Activated CD4-positive, alpha-beta T cell treated with anti-CD3 and anti-CD28 coated beads for 48 hours (primary cell): Measurements from ENCODE around the gene CNN2.

Experiments used
- DNase-seq: peaks from one replicate; pipeline ENCODE4 v3.0.0-alpha.2; 2020

Gene CNN2

DNA sequence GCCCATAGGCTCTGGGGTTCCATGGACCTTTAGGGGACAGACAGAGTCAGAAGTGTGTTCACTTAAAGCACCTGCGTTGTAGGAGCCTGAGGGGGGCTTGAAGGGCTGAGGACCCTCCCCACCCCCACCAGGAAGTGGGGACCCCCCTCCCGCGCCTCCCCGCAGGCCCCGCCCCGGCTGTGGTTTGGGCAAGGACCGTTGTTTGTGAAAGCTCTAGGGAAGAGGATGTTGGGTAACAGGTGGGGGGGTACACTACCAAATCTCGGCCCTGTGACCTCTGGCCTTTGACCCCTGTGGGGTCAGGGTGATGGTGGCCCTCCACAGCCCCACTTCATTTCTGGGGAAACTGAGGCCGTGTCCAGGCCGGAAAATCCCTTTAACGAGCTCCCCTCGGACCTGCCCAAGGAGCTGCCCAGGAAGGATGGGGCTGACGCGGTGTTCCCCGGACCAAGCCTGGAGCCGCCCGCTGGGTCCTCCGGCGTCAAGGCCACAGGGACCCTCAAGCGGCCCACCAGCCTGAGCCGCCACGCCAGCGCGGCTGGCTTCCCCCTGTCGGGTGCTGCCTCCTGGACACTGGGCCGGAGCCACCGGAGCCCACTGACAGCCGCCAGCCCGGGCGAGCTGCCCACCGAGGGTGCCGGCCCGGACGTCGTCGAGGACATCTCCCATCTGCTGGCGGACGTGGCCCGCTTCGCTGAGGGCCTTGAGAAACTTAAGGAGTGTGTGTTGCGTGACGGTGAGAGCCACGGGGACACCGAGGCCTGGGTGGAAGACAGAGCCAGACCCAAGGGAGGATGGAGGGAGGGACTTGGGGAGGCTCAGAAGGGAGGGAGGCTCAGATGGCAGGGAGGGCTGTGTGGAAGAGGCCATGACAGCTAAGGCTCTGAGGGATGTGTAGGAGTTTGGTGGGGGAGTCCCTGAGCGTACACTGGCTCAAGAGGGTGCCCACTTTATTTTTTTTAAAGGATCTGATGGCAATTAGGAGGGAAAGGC is 41.9 kb downstream of the CNN2 start:
- DNase-seq: peak; percentile 63

DNA sequence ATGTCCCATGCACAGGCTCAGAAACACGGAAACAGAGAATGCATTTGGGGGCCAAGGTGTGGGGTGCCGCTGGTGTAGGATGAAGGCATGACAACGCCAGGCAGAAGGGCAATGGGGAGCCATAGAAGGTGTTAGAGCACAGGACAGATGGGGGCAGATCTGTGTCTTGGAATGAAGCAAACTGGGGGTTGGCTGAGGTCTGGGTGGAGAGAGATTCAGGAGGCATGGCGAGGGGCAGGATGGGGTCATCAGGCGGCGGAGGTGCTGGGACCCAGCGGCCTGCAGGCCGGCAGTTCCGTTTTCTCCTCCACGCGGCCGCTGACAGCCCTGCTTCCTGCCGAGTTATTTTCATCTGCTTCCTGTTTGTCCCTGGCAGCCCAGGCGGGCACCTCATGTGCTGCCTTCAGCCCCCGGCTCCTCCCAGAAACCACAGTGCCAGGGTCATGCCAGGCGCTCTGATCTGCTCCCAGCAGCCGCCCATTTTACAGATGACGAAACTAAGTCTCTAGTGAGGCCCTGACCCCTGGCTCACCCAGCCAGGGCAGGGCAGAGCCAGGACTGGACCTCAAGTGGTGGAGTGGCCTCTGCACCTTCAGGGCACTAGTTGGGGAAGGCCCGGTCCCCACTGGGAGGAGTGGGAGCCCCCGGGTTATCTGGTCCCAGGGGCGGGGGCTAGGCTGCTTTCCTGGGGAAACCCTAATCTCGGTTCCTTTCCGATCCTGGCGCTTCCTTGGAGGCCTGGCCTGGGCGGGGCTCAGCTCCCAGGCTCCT is 42.8 kb downstream of the CNN2 start:
- peak; percentile 72 for DNase-seq

DNA sequence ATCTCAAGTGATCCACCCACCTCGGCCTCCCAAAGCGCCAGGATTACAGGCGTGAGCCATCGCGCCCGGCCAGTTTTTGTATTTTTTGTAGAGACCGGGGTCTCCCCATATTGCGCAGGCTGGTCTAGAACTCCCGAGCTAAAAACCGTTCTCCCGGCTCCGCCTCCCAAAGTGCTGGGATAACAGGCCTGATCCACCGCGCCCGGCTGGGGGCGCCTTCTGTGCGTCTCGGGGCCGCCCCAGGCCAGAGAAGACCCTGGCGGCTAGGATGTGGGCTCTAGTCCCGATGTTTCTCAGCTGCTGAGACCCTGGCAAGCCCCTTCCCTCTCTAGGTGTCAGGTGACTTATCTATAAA is 44.1 kb downstream of the CNN2 start:
- no peak for DNase-seq

DNA sequence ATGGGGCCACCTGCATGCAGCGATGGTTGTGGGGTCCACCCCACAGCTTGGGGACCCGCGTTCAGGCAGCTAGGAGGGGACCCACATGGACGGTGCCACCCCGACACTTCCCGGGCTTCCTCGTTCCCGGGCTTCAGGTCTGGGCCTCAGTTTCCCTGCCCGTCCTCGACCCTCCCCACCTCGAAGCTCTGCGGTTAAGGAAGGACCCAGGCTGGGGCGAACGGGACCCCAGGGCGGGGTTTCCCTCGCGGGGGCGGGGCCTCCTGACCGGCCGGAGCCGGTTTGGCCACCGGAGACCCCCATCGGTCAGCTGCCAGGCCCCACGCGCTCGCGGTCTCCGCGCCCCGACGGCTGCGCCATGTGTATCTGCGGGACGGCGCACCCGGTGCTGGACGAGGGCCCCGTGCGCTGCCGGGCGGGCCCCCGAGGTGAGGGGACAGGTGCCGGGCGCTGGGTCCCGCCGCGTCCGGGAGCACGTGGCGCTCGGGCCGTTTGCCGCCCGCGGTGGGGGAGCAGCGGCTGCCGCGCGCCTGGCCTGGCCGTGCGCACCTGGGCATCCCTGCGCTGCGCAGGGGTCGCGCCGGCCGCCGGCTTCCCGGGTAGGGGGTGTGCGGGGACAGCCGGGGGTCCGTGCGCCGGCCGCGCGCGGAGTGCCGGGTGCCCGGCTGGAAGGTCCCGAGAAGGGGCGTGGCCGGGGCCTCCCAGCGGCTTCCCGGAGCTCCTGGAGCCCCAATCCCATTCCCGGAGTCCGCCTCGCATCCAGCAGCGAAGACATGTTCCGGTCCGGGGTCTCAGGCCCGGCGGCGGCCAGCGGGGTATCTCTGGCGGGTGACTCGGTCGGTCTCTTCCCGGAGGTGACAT is 44.8 kb downstream of the CNN2 start:
- no peak for DNase-seq

DNA sequence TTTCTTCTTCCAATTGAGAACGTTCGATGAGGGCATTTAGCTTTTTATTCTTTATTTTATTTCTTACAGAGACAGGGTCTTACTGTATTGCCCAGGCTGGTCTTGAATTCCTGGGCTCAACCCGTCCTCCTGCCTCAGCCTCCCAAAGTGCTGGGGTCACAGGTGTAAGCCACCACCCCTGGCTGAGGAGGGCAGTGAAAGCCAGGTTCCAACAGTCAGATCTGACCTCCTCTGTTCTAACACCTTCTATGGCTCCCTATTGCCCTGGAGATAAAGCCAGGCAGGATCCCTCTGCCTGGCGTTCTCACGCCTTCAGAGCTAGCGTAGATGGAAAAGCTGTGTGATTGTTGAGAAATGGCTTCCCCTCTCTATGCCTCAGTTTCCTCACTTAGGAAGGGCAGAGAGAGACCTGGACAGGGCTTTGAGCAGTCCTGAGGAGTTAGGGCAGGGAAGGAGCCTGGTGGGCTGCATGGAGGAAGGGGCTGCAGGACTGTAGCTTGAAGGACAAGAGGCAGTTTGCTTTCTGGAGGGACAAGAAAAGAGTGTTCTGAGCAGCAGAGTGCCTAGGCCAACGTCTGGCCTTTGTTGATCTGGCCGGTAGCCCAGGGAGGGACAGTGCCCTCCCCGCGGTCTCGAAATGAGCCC is 46.1 kb downstream of the CNN2 start:
- DNase-seq: no peak

DNA sequence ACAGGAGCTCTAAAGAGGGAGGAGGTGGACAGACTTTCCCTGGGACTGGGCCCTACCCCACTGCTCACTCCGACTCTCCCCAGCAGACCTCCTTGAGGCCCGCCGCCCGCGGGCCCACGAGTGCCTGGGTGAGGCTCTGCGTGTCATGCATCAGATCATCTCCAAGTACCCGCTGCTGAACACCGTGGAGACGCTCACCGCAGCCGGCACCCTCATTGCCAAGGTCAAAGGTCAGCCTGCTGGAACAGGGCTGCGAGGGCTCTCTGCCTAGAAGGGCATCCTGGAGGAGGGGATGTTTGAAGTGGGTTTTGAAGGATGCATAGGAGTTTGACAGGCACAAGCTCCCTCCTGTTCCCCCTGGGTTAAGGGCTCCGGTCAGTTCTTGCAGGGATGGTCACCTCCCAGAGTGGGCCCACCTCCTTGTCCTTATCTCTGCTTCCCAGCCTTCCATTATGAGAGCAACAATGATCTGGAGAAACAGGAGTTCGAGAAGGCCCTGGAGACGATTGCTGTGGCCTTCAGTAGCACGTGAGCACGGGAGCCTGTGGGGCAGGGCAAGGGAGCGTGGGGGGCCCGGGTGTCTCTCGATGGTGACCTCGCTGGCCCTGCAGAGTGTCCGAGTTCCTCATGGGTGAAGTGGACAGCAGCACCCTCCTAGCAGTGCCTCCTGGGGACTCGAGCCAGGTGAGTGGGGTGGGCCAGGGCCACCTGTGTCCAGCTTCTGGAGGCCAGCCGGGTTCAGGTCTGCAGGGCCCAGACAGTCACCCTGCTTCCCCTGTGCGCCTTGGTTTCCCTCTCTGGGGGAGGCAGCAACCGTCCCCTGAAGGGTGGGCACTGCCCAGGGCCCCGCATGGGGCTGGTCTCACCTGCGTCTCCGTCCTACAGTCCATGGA is 46.9 kb downstream of the CNN2 start:
- no peak for DNase-seq

DNA sequence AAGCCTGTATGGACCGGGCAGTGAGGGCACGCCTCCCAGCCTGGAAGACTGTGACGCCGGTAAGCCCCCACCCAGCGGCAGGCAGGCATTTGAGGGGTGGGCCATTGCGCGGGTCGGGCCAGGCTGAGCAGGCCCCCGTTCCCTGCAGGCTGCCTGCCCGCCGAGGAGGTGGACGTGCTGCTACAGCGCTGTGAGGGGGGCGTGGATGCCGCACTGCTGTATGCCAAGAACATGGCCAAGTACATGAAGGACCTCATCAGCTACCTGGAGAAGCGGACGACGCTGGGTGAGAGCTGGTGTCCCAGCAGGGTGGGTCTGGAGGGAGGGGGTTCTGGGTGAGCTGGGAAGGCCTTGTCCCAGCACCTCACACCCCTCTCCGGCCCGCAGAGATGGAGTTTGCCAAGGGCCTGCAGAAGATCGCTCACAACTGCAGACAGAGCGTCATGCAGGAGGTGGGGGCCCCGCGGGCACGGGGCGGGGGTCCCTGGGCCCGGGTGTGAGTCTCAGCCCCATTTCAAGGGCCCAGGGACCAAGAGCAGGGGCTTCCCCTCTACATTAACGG is 47.6 kb downstream of the CNN2 start:
- no peak for DNase-seq

DNA sequence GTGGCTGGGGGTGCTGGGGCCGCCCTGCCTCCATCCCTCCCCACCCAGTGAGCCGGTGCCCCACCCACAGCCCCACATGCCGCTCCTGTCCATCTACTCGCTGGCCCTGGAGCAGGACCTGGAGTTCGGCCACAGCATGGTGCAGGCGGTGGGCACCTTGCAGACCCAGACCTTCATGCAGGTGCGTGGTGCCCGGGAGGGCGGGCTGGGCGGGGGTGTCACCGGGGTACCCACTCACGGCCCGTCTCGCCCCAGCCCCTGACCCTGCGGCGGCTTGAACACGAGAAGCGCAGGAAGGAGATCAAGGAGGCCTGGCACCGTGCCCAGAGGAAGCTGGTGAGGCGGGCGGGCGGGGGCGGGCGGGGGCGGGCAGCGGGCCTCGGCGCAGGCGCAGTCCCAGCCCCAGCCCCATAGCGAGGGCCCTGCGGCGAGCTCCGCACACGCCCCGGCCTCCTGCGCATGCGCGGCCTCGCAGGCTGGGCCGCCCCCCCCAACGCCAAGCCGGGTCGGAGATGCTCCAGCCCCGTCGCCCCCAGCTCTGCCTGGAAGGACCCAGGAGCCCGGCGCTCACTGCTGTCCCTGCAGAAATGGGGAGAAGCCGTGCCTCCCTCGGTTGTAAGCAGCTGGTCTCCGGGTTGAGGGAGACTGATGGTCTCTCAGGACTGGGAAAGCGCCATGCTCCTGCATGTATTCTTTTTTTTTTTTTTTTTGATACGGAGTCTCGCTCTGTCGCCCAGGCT is 48.3 kb downstream of the CNN2 start:
- peak; percentile 84 for DNase-seq

DNA sequence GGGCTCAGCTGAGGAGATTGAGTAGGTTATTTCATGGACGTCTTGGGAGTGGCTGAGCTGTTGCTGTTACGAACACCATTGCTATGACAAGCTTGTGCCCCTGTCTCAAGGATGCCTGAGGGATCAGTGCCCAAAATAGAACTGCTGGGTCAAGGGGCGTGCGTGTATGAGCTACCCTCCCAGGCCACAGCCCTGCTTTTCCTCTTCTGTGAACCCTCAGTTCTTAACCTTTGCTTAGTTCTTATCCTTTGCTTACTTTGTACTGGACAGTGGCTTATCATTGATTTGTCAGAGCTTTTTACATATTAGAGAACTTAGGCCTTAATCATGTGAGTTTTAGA is 49.6 kb downstream of the CNN2 start:
- DNase-seq: no peak

DNA sequence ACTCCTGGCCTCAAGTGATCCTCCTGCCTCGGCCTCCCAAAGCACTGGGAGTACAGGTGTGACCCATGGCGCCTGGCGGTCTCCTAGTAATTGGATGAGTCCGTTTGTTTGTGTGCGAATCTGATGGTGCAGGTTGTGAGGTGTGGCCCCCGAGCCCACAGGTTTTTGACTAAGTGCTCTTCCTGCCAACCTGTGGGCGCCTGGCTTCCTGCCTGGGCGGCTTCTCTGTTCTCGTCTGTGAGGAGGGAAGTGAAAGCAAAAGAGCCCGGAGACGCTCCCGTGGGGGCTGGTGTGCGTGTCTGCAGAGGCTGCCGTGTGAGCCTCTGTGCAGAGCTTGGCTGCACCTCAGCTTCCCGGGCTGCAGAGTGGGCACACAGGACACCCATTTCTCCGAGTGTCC is 50.5 kb downstream of the CNN2 start:
- peak; percentile 94 for DNase-seq

DNA sequence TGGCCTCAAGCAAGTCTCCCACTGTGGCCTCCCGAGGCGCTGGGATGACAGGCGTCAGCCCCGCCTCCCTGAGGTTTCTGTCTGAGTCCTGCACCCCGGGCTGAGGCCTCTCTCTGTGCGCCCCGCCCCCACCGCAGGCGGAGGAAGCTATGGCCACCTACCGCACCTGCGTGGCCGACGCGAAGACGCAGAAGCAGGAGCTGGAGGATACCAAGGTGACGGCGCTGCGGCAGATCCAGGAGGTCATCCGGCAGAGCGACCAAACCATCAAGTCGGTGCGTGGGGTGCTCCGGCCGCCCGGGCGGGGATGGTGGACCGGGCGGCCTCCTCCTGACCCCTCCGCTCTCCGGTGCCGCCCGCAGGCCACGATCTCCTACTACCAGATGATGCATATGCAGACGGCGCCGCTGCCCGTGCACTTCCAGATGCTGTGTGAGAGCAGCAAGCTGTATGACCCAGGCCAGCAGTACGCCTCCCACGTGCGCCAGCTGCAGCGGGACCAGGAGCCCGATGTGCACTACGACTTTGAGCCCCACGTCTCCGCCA is 53.2 kb downstream of the CNN2 start:
- DNase-seq: peak; percentile 90

DNA sequence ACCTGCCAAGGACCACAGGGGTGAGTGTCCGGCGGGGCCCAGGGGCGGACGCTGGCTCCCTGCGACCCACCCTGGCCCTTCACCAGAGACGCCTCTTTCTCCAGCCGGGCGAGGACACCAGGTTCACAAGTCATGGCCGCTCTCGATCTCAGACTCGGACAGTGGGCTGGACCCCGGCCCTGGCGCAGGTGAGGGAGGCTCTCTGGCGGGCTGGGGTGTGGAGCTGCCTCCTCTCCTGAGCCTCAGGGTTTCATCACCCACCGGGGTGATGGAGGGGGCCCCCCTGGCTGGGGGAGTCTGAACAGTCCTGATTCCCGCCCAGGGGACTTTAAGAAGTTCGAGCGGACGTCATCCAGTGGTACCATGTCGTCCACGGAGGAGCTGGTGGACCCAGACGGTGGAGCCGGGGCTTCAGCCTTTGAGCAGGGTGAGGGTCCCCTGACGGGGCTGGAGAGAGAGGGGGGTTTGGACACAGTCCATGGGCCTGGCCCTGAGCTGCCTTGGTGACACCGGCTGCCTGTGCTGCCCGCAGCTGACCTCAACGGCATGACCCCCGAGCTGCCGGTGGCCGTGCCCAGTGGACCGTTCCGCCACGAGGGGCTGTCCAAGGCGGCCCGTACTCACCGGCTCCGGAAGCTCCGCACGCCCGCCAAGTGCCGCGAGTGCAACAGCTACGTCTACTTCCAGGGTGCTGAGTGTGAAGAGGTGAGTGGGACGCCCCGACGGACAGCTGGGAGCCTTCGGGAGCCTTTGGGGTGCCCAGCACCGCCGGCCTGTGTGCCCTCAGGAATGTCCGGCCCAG is 54.2 kb downstream of the CNN2 start:
- DNase-seq: no peak

DNA sequence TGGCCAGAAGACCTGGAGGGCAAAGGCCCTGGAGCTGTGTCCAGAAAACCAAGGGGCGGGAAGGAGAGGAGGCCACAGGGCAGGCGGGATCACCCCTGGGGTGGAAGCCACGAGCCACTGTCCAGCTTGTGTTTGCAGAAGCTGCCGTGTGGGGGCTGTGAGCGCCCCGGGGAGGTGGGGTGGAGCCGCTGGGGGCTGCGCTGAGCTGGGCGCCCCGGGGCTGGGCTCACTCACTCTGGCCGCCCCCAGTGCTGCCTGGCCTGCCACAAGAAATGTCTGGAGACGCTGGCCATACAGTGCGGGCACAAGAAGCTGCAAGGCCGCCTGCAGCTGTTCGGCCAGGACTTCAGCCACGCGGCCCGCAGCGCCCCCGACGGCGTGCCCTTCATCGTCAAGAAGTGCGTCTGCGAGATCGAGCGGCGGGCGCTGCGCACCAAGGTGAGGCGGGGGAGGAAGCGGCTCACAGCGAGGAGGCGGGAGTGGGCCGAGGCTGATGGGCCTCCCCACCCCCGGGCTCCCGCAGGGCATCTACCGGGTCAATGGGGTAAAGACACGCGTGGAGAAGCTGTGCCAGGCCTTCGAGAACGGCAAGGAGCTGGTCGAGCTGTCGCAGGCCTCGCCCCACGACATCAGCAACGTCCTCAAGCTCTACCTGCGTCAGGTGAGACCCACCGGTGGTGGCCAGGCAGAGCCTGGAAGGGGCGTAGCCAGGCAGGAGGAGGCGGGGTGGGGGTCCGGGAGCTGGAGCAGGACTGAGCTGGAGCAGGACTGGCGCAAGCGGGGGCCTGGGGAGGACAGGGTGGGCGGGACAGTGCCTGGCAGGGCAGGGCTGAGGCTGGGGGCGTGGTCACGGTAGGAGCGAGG is 55.1 kb downstream of the CNN2 start:
- DNase-seq: no peak

DNA sequence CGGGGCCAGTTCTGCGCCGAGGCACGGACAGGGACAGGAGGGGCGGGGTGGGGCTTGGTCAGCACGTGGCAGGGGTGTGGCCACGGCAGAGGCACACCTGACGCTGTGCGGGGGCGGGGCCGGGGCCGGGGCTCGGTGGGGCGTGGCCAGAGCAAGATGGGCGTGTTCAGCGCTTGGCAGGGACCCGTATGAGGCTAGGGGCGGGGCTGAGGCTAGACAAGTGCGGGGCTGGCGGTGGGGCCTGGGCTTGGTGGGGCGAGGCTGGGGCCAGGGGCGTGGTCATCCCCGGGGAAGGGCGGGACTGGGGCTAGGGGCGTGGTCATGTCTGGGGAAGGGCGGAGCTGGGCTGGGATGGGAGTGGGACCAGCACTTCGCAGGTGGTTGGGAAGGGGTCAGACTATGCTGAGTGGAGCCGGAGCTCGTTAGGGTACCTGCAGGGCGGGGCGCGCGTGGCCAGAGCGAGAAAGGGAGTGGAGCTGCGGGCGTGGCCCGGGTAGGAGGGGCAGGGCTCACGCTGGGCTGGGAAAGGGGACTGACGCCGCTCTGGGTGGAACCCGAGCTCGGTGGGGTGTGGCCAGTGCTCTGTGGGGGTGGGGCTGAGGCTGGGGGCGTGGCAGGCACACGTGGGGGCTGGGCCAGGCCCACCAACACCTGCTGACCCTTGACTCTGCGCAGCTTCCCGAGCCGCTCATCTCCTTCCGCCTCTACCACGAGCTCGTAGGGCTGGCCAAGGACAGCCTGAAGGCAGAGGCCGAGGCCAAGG is 55.9 kb downstream of the CNN2 start:
- peak; percentile 93 for DNase-seq

DNA sequence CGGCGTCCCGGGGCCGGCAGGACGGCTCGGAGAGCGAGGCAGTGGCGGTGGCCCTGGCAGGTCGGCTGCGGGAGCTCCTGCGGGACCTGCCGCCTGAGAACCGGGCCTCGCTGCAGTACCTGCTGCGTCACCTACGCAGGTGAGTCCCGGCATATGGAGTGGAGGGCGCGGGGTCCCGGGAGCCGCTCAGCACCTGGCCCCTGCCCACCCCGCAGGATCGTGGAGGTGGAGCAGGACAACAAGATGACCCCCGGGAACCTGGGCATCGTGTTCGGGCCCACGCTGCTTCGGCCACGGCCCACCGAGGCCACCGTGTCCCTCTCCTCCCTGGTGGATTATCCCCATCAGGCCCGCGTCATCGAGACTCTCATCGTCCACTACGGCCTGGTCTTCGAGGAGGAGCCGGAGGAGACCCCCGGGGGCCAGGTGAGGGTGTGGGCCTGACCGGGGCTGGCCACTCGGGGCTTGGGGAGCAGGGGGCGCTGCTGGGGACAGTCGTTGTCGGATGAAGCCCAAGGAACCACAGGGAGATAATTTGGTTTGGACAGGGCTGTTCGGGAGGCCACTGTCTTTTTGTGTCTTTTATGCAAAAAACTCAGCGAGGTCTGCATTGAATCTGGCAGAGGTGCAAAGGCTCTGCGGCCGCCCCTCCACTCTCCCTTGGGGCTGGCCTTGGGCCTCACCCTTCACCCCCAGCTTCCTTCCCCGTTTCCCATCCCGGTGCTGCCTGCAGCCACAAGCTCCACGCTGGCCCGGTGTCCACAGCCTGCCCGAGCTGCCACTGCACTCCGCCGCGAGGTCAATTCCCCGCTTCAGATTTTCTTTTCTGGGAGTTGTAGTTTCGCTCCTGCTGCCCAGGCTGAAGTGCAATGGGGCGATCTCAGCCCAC is 56.8 kb downstream of the CNN2 start:
- DNase-seq: no peak
